NT2/D1 (cell line): ENCODE data around the gene KANSL1.

Source experiments
- SUZ12 ChIP-seq: IDR thresholded peaks from 2 replicates; pipeline ENCODE4 v1.6.1; 2011; ENCODE audit not compliant: insufficient read length, insufficient read depth; ENCODE audit errors: extremely low read depth
- ZNF274 ChIP-seq: IDR thresholded peaks from 2 replicates; pipeline ENCODE4 v1.6.1; 2011; ENCODE audit warnings: mild to moderate bottlenecking, low read depth, low read length

DNA sequence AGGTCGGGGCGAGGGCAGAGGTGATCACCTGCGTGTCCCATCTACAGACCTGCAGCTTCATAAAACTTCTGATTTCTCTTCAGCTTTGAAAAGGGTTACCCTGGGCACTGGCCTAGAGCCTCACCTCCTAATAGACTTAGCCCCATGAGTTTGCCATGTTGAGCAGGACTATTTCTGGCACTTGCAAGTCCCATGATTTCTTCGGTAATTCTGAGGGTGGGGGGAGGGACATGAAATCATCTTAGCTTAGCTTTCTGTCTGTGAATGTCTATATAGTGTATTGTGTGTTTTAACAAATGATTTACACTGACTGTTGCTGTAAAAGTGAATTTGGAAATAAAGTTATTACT, 165.3 kb downstream of the KANSL1 start:
- no peak for TF ChIP-seq ZNF274
- TF ChIP-seq SUZ12: no peak
